Measurements from ENCODE around the gene CD24. TPM values are rescaled to one million over a fixed set of nuclear protein-coding genes. Genes with fewer than 3 reads are reported as not detected.

Gene CD24
- total and polyA plus RNA-seq, 2 donors (not counting 1 experiment from before 2014, with no cell fraction given): 69.9 to 113 TPM

DNA sequence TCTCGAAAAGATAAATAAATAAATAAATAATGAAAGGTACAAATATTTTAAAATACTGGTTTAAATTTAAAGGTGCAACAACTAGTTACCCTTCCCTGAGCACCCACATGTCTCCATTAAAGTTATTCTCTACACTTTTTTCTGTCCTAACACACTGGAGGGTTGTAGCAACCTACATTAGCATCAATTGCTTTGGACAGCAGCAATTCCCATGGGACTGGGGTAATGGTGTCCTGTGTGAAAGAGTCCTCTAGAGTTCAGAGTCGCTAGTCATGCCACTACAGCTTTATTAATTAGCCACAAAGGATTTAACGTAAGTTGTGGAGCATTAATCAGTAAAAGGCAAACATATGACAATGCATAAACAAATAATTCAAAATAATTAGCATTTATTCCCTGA lies 14.1 kb upstream of the CD24 start:
- no peak for DNase-seq
- WGBS (ENCODE audit: insufficient coverage): no CpG with 5 or more reads among the region's 3 CpGs
- H3K36me3 ChIP-seq (replicated peaks in 1 of 2; ENCODE audit: control extremely low read depth in 1 of 2, control insufficient read depth in 1 of 2, extremely low read depth in 1 of 2, insufficient read depth in 2 of 2, low read length in 1 of 2): no peaks in the 10 kb centered on the region
- CTCF ChIA-PET: interaction anchor here (0.7 to 1.3 kb wide), 2 partner anchors 9 kb away, joined by 4 to 5 read pairs; no protein-coding TSS in a partner anchor
- no peaks in the 10 kb centered on the region for H4K20me1 ChIP-seq (ENCODE audit: control insufficient read depth, insufficient read depth, low read length, poor library complexity, severe bottlenecking)
- no peak overlapping the region for H3K9ac ChIP-seq (ENCODE audit: low read length)
- TF ChIP-seq EZH2 (IDR thresholded peaks at IDR 0.05; ENCODE audit: borderline replicate concordance, insufficient read depth, low read depth, low read length, poor library complexity, severe bottlenecking) (no peak), CTCF (IDR thresholded peaks at IDR 0.05) (no peak)
- H3K79me2 ChIP-seq (ENCODE audit: control insufficient read depth, insufficient read depth, low read length): no peaks in the 10 kb centered on the region
- peaks cover 0 to 4% (median 1%) of the 10 kb centered on the region in 4 experiments for H3K27me3 ChIP-seq (replicated peaks in 1 of 4; ENCODE audit: control extremely low read depth in 1 of 4, control insufficient read depth in 3 of 4, insufficient read depth in 4 of 4, low read length in 3 of 4)
- intact Hi-C loops (cut with micrococcal nuclease): no loop called here
- POLR2A ChIA-PET: interaction anchor here (0.6 kb wide), 1 partner anchor 360 kb away, joined by 3 read pairs; no protein-coding TSS in a partner anchor
- Mint-ChIP-seq H3K4me1 (no peaks in the 10 kb centered on the region), H3K4me3 (no peak overlapping the region), H3K27ac (no peak overlapping the region), H3K27me3 (peaks cover 15% of the 10 kb centered on the region), H3K9me3 (ENCODE audit: insufficient read depth) (no peaks in the 10 kb centered on the region)
- no peaks in the 10 kb centered on the region for H3K4me1 ChIP-seq (ENCODE audit: control insufficient read depth in 2 of 2, insufficient read depth in 2 of 2, low read length in 2 of 2)
- no peak overlapping the region for H2AFZ ChIP-seq (ENCODE audit: insufficient read depth, low read depth, low read length, poor library complexity, severe bottlenecking)
- H3K4me3 ChIP-seq (ENCODE audit: control extremely low read depth in 1 of 5, extremely low read depth in 1 of 5, insufficient read depth in 1 of 5, low read depth in 2 of 5, low read length in 4 of 5): no peak overlapping the region
- H3K4me2 ChIP-seq (replicated peaks; ENCODE audit: low read depth, low read length, poor library complexity, severe bottlenecking): no peak overlapping the region
- no peaks in the 10 kb centered on the region for H3K9me3 ChIP-seq (ENCODE audit: control extremely low read depth in 1 of 3, control insufficient read depth in 2 of 3, insufficient read depth in 1 of 3, low read length in 2 of 3)
- ATAC-seq (ENCODE audit: low read depth): no peak
- H3K27ac ChIP-seq (ENCODE audit: low read length in 2 of 2): no peak overlapping the region

- WGBS (ENCODE audit: insufficient coverage): 100% methylated on average over 2 of the region's 4 CpGs
- H3K4me1 ChIP-seq (ENCODE audit: control insufficient read depth in 2 of 2, insufficient read depth in 2 of 2, low read length in 2 of 2): peaks cover 0 to 4% of the 10 kb centered on the region in 2 donors
- no peak overlapping the region for H3K9ac ChIP-seq (ENCODE audit: low read length)
- no peak overlapping the region for H3K4me3 Mint-ChIP-seq
- no peaks in the 10 kb centered on the region for H3K36me3 ChIP-seq (replicated peaks in 1 of 2; ENCODE audit: control extremely low read depth in 1 of 2, control insufficient read depth in 1 of 2, extremely low read depth in 1 of 2, insufficient read depth in 2 of 2, low read length in 1 of 2)
- H3K27ac ChIP-seq (ENCODE audit: low read length in 2 of 2): no peak overlapping the region
- H4K20me1 ChIP-seq (ENCODE audit: control insufficient read depth, insufficient read depth, low read length, poor library complexity, severe bottlenecking): no peaks in the 10 kb centered on the region
- H3K4me3 ChIP-seq (ENCODE audit: control extremely low read depth in 1 of 5, extremely low read depth in 1 of 5, insufficient read depth in 1 of 5, low read depth in 2 of 5, low read length in 4 of 5): no peak overlapping the region
- H3K79me2 ChIP-seq (ENCODE audit: control insufficient read depth, insufficient read depth, low read length): no peaks in the 10 kb centered on the region
- ATAC-seq (ENCODE audit: low read depth) (no peak), DNase-seq (no peak)
- no peak overlapping the region for H3K27ac Mint-ChIP-seq
- H3K27me3 Mint-ChIP-seq: peaks cover 15% of the 10 kb centered on the region
- CTCF ChIA-PET: interaction anchor here (0.6 to 8.2 kb wide), 4 partner anchors 370 to 537 kb away, joined by 4 to 229 read pairs (median 46); no protein-coding TSS in a partner anchor
- POLR2A ChIA-PET: no interaction called here
- H2AFZ ChIP-seq (ENCODE audit: insufficient read depth, low read depth, low read length, poor library complexity, severe bottlenecking): no peak overlapping the region
- H3K9me3 ChIP-seq (ENCODE audit: control extremely low read depth in 1 of 3, control insufficient read depth in 2 of 3, insufficient read depth in 1 of 3, low read length in 2 of 3): no peaks in the 10 kb centered on the region
- H3K4me2 ChIP-seq (replicated peaks; ENCODE audit: low read depth, low read length, poor library complexity, severe bottlenecking): no peak overlapping the region
- H3K4me1 Mint-ChIP-seq: peaks cover 10% of the 10 kb centered on the region
- intact Hi-C loops (cut with micrococcal nuclease): no loop called here
- no peaks in the 10 kb centered on the region for H3K9me3 Mint-ChIP-seq (ENCODE audit: insufficient read depth)
- TF ChIP-seq EZH2 (IDR thresholded peaks at IDR 0.05; ENCODE audit: borderline replicate concordance, insufficient read depth, low read depth, low read length, poor library complexity, severe bottlenecking) (no peak), CTCF (IDR thresholded peaks at IDR 0.05) (no peak)
- H3K27me3 ChIP-seq (replicated peaks in 1 of 4; ENCODE audit: control extremely low read depth in 1 of 4, control insufficient read depth in 3 of 4, insufficient read depth in 4 of 4, low read length in 3 of 4): peaks cover 0 to 4% (median 1%) of the 10 kb centered on the region in 4 experiments
Observed at GRCh38 chr6:106981926-106982325, 7.4 kb upstream of the CD24 start.
